Measurements from ENCODE around the gene SUDS3. TPM values are rescaled to one million over a fixed set of nuclear protein-coding genes. Genes with fewer than 3 reads are reported as not detected.

Gene SUDS3
- total and polyA plus RNA-seq, 2 donors (not counting 1 experiment from before 2014, with no cell fraction given), result 20.3 to 31.4 TPM

GRCh38 chr12:118374909-118375308 is 1.4 kb upstream of the SUDS3 start:
- Histone ChIP-seq H3K36me3 (ENCODE audit: control insufficient read depth, insufficient read depth, low read length) (peaks cover 1% of the 10 kb centered on the region), H3K4me1 (ENCODE audit: control insufficient read depth, extremely low read depth, insufficient read depth, low read length) (peaks cover 4% of the 10 kb centered on the region), H3K9ac (ENCODE audit: insufficient read depth, low read length) (no peak overlapping the region), H3K79me2 (ENCODE audit: control insufficient read depth, insufficient read depth, low read length) (peaks cover 60% of the 10 kb centered on the region), H2AFZ (ENCODE audit: low read length) (peak overlapping the region; percentile 14), H3K27me3 (ENCODE audit: control insufficient read depth, insufficient read depth, low read length) (no peaks in the 10 kb centered on the region), H3K9me3 (ENCODE audit: control insufficient read depth, insufficient read depth, low read depth, low read length) (no peaks in the 10 kb centered on the region), H3K4me3 (replicated peaks in 1 of 4; ENCODE audit: control extremely low read depth in 1 of 4, insufficient read depth in 1 of 4, low read depth in 3 of 4, low read length in 4 of 4) (no peak overlapping the region), H3K4me2 (ENCODE audit: extremely low read depth, insufficient read depth, low read length) (peak overlapping the region; percentile 54), H3K27ac (ENCODE audit: insufficient read depth, low read length) (no peak overlapping the region), H4K20me1 (ENCODE audit: control insufficient read depth, extremely low read depth, insufficient read depth, low read length) (no peaks in the 10 kb centered on the region)
- TF ChIP-seq EZH2 (IDR thresholded peaks at IDR 0.05; ENCODE audit: low read length, missing control alignments), result no peak
- TF ChIP-seq, protein P1, sequence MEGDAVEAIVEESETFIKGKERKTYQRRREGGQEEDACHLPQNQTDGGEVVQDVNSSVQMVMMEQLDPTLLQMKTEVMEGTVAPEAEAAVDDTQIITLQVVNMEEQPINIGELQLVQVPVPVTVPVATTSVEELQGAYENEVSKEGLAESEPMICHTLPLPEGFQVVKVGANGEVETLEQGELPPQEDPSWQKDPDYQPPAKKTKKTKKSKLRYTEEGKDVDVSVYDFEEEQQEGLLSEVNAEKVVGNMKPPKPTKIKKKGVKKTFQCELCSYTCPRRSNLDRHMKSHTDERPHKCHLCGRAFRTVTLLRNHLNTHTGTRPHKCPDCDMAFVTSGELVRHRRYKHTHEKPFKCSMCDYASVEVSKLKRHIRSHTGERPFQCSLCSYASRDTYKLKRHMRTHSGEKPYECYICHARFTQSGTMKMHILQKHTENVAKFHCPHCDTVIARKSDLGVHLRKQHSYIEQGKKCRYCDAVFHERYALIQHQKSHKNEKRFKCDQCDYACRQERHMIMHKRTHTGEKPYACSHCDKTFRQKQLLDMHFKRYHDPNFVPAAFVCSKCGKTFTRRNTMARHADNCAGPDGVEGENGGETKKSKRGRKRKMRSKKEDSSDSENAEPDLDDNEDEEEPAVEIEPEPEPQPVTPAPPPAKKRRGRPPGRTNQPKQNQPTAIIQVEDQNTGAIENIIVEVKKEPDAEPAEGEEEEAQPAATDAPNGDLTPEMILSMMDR (conservative IDR thresholded peaks at IDR 0.05 in 1 of 2, IDR thresholded peaks at IDR 0.05 in 1 of 2; ENCODE audit: low read depth in 1 of 2, low read length in 2 of 2), result no peak
- DNase-seq (ENCODE audit: low read depth in 2 of 2), result peak; percentile 20 to 34

DNA sequence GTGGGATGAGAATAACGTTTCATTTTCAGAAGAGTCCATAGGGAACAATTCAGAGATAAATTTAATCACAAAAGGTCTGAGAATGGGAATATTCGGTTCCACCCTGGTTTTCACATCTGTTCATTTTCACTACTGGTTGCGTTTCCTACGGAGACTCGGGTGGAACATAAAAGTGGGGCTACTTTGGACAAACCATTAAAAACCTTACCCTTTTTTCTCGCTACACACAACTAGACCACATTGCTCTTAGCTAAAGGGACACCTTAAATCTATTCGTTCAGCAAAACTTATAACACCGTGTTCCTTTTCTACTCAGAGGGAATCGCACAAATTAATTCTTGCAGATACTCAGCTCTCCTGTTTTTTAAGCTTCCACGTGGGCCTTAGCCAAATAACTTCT is 1.0 kb upstream of the SUDS3 start:
- no peak overlapping the region for H3K27ac ChIP-seq (ENCODE audit: insufficient read depth, low read length)
- peak overlapping the region; percentile 54 for H3K4me2 ChIP-seq (ENCODE audit: extremely low read depth, insufficient read depth, low read length)
- peak overlapping the region in 1 of 4 experiments; percentile 51 for H3K4me3 ChIP-seq (replicated peaks in 1 of 4; ENCODE audit: control extremely low read depth in 1 of 4, insufficient read depth in 1 of 4, low read depth in 3 of 4, low read length in 4 of 4)
- H3K4me1 ChIP-seq (ENCODE audit: control insufficient read depth, extremely low read depth, insufficient read depth, low read length), result peaks cover 4% of the 10 kb centered on the region
- H4K20me1 ChIP-seq (ENCODE audit: control insufficient read depth, extremely low read depth, insufficient read depth, low read length), result no peaks in the 10 kb centered on the region
- no peak overlapping the region for H2AFZ ChIP-seq (ENCODE audit: low read length)
- H3K9ac ChIP-seq (ENCODE audit: insufficient read depth, low read length), result no peak overlapping the region
- peaks cover 58% of the 10 kb centered on the region for H3K79me2 ChIP-seq (ENCODE audit: control insufficient read depth, insufficient read depth, low read length)
- no peaks in the 10 kb centered on the region for H3K27me3 ChIP-seq (ENCODE audit: control insufficient read depth, insufficient read depth, low read length)
- TF ChIP-seq, protein P1 (conservative IDR thresholded peaks at IDR 0.05 in 1 of 2, IDR thresholded peaks at IDR 0.05 in 1 of 2; ENCODE audit: low read depth in 1 of 2, low read length in 2 of 2), result no peak
- no peak for TF ChIP-seq EZH2 (IDR thresholded peaks at IDR 0.05; ENCODE audit: low read length, missing control alignments)
- peaks cover 3% of the 10 kb centered on the region for H3K36me3 ChIP-seq (ENCODE audit: control insufficient read depth, insufficient read depth, low read length)
- H3K9me3 ChIP-seq (ENCODE audit: control insufficient read depth, insufficient read depth, low read depth, low read length), result no peaks in the 10 kb centered on the region
- DNase-seq (ENCODE audit: low read depth in 2 of 2), result no peak

DNA sequence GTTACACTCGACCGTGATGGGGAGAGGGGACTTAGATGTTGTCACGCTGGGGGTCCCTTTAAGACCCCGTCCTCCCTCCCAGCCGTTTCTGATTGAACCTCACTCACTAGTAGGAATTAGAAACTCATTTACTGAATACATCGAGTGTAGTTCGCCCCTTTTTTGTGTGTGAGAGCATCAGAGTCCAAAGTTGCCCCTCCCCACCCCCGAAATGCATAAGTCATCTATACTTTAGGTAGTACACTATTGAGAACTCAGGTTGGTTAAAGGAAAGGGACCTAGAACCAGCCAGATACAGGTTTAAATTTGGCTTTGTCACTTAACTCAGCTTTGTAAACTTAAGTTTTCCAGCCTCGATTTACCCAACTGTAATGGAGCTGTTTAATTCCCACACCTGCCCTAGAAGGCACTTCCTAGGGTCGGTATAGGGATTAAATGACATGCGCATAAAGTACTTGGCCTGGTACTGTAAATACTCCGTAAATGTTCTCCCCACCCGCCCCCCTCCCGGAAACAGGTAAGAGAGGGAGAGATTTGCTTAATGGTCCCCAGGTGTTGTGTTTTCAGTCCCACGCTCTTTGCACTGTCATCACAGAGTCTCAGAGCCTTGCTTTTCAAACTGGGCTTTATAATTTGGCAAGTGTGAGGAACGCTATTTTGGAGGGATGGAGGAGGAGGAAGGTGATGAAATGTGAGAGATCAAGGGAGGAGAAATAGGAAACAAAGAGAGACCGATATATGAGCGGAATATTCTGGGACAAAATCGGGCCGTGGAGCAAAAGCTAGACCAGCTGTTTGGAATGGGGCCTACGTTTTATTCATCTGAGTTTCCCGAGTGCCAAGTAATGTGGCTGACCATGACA is 897 bp downstream of the SUDS3 start:
- Histone ChIP-seq H3K4me3 (replicated peaks in 1 of 4; ENCODE audit: control extremely low read depth in 1 of 4, insufficient read depth in 1 of 4, low read depth in 3 of 4, low read length in 4 of 4) (peak overlapping the region; percentile 52 to 95 (median 79)), H3K79me2 (ENCODE audit: control insufficient read depth, insufficient read depth, low read length) (peaks cover 39% of the 10 kb centered on the region), H3K9me3 (ENCODE audit: control insufficient read depth, insufficient read depth, low read depth, low read length) (no peaks in the 10 kb centered on the region), H3K27me3 (ENCODE audit: control insufficient read depth, insufficient read depth, low read length) (no peaks in the 10 kb centered on the region), H2AFZ (ENCODE audit: low read length) (no peak overlapping the region), H4K20me1 (ENCODE audit: control insufficient read depth, extremely low read depth, insufficient read depth, low read length) (no peaks in the 10 kb centered on the region), H3K36me3 (ENCODE audit: control insufficient read depth, insufficient read depth, low read length) (peaks cover 5% of the 10 kb centered on the region), H3K4me1 (ENCODE audit: control insufficient read depth, extremely low read depth, insufficient read depth, low read length) (peaks cover 4% of the 10 kb centered on the region), H3K4me2 (ENCODE audit: extremely low read depth, insufficient read depth, low read length) (peak overlapping the region; percentile 94), H3K27ac (ENCODE audit: insufficient read depth, low read length) (peak overlapping the region; percentile 15), H3K9ac (ENCODE audit: insufficient read depth, low read length) (peak overlapping the region; percentile 98)
- no peak for DNase-seq (ENCODE audit: low read depth in 2 of 2)
- TF ChIP-seq, protein P1 (conservative IDR thresholded peaks at IDR 0.05 in 1 of 2, IDR thresholded peaks at IDR 0.05 in 1 of 2; ENCODE audit: low read depth in 1 of 2, low read length in 2 of 2), result no peak
- no peak for TF ChIP-seq EZH2 (IDR thresholded peaks at IDR 0.05; ENCODE audit: low read length, missing control alignments)

All from fibroblast of lung (primary cell).